HL-60 (cell line): ENCODE data around the gene IFT81.
"Not testable (repeated sequence)": the region's sequence is repeated elsewhere in the genome, so short reads cannot be mapped to it uniquely, and the experiment has no call there.

Experiments
- DNase-seq, 2 experiments: peaks; one replicate each; pipeline ENCODE4 v3.0.0-alpha.2; 2010 to 2020; ENCODE audit warnings: low read depth in 1 of 2, low spot score in 1 of 2
- H3K27ac ChIP-seq: fragments of 250-450 bp; sonication (Bioruptor Pico); replicated peaks from 2 replicates; pipeline ENCODE4 v1.5.1; 2020; ENCODE audit warnings: mild to moderate bottlenecking, moderate library complexity
- H3K27me3 ChIP-seq: fragments of 250-450 bp; sonication (Bioruptor Pico); 2 replicates; pipeline ENCODE4 v1.5.1; 2021; ENCODE audit warnings: mild to moderate bottlenecking, moderate library complexity; ENCODE audit not compliant: insufficient read depth, poor library complexity, severe bottlenecking
- H3K4me3 ChIP-seq: replicated peaks from 2 replicates; pipeline ENCODE4 v1.5.1; 2011; ENCODE audit warnings: mild to moderate bottlenecking, control low read depth, low read length; ENCODE audit not compliant: insufficient read depth
- GABPA ChIP-seq: IDR thresholded peaks from 2 replicates; pipeline ENCODE4 v1.6.1; 2012; ENCODE audit warnings: low read depth
- POLR2AphosphoS5 ChIP-seq: IDR thresholded peaks from 2 replicates; pipeline ENCODE4 v1.6.1; 2012; ENCODE audit warnings: low read depth
- SPI1 ChIP-seq: IDR thresholded peaks from 2 replicates; pipeline ENCODE4 v1.6.1; 2012; ENCODE audit warnings: low read depth, mild to moderate bottlenecking, borderline replicate concordance
- TF ChIP-seq, protein P1 (sequence below): IDR thresholded peaks from 2 replicates; pipeline ENCODE4 v1.6.1; 2012; ENCODE audit warnings: low read depth; ENCODE audit not compliant: insufficient replicate concordance
- TF ChIP-seq, protein P2 (sequence below): IDR thresholded peaks from one replicate; pipeline ENCODE4 v1.5.1; 2011; ENCODE audit warnings: low read length, control low read depth, inconsistent platforms; ENCODE audit not compliant: insufficient read depth

IFT81 gene

DNA sequence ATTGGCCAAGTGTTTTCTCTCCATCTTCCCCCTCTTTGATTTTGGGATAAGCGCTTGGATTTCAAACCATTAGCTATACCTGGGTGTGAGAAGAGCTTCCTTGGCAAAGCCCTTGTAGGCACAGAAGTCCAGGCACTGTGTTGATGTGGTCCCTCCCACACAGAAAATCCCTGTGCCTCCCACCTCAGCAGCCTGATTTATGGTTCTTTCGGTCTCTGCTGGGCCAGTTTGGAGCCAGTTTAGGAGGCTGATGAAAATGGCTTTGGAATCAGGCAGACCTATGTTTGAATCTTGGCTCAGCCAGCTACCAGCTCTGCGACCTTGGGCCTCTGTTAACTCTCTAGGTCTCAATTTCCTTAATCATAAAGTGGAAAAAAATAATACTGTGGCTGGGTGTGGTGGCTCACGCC is 9.6 kb upstream of the IFT81 start:
- H3K27me3 ChIP-seq: no peaks in the 10 kb centered on the region
- H3K4me3 ChIP-seq: no peak overlapping the region
- TF ChIP-seq, protein P1, sequence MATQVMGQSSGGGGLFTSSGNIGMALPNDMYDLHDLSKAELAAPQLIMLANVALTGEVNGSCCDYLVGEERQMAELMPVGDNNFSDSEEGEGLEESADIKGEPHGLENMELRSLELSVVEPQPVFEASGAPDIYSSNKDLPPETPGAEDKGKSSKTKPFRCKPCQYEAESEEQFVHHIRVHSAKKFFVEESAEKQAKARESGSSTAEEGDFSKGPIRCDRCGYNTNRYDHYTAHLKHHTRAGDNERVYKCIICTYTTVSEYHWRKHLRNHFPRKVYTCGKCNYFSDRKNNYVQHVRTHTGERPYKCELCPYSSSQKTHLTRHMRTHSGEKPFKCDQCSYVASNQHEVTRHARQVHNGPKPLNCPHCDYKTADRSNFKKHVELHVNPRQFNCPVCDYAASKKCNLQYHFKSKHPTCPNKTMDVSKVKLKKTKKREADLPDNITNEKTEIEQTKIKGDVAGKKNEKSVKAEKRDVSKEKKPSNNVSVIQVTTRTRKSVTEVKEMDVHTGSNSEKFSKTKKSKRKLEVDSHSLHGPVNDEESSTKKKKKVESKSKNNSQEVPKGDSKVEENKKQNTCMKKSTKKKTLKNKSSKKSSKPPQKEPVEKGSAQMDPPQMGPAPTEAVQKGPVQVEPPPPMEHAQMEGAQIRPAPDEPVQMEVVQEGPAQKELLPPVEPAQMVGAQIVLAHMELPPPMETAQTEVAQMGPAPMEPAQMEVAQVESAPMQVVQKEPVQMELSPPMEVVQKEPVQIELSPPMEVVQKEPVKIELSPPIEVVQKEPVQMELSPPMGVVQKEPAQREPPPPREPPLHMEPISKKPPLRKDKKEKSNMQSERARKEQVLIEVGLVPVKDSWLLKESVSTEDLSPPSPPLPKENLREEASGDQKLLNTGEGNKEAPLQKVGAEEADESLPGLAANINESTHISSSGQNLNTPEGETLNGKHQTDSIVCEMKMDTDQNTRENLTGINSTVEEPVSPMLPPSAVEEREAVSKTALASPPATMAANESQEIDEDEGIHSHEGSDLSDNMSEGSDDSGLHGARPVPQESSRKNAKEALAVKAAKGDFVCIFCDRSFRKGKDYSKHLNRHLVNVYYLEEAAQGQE: no peak
- TF ChIP-seq POLR2AphosphoS5 (no peak), GABPA (no peak), SPI1 (no peak)
- TF ChIP-seq, protein P2, sequence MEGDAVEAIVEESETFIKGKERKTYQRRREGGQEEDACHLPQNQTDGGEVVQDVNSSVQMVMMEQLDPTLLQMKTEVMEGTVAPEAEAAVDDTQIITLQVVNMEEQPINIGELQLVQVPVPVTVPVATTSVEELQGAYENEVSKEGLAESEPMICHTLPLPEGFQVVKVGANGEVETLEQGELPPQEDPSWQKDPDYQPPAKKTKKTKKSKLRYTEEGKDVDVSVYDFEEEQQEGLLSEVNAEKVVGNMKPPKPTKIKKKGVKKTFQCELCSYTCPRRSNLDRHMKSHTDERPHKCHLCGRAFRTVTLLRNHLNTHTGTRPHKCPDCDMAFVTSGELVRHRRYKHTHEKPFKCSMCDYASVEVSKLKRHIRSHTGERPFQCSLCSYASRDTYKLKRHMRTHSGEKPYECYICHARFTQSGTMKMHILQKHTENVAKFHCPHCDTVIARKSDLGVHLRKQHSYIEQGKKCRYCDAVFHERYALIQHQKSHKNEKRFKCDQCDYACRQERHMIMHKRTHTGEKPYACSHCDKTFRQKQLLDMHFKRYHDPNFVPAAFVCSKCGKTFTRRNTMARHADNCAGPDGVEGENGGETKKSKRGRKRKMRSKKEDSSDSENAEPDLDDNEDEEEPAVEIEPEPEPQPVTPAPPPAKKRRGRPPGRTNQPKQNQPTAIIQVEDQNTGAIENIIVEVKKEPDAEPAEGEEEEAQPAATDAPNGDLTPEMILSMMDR: no peak
- no peak for DNase-seq
- H3K27ac ChIP-seq: no peak overlapping the region

DNA sequence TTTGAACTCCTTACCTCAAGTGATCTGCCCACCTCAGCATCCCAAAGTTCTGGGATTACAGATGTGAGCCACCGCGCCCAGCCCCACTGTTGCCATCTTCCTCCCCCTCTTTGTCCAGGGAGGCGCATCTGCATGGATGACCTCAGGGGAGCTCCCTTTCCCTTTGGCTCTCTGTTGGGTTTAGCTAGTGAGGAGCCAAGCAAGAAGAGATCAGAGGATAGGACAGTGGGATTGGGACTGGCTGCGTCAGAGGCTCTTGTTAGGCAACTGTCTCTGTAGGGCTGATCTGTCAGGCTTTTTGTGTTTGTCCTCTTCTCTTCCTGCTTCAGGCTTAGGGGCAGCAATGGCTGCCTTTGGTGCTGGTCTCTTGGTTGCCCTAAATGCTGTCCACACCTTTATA is 8.5 kb upstream of the IFT81 start:
- no peak overlapping the region for H3K27ac ChIP-seq
- H3K27me3 ChIP-seq: no peaks in the 10 kb centered on the region
- TF ChIP-seq, protein P2: no peak
- TF ChIP-seq GABPA (no peak), SPI1 (no peak), POLR2AphosphoS5 (no peak)
- TF ChIP-seq, protein P1: no peak
- DNase-seq: no peak
- no peak overlapping the region for H3K4me3 ChIP-seq

DNA sequence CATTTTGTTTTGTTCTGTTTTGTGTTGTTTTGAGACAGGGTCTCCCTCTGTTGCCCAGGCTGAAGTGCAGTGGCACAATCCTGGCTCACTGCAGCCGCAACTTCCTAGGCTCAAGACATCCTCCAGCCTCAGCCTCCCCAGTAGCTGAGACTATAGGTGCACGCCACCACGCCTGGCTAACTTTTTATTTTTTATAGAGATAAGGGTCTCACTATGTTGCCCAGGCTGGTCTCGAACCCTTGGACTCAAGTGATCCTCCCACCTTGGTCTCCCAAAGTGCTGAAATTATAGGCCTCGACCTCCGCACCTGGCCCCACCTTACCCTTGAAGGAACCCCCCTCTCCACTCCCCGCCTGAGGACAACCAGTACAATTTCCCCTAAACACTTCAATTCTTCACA is 7.5 kb upstream of the IFT81 start:
- no peaks in the 10 kb centered on the region for H3K27me3 ChIP-seq
- no peak overlapping the region for H3K4me3 ChIP-seq
- DNase-seq: no peak
- TF ChIP-seq GABPA (no peak), POLR2AphosphoS5 (no peak), SPI1 (no peak)
- TF ChIP-seq, protein P1: no peak
- TF ChIP-seq, protein P2: no peak
- H3K27ac ChIP-seq: no peak overlapping the region

DNA sequence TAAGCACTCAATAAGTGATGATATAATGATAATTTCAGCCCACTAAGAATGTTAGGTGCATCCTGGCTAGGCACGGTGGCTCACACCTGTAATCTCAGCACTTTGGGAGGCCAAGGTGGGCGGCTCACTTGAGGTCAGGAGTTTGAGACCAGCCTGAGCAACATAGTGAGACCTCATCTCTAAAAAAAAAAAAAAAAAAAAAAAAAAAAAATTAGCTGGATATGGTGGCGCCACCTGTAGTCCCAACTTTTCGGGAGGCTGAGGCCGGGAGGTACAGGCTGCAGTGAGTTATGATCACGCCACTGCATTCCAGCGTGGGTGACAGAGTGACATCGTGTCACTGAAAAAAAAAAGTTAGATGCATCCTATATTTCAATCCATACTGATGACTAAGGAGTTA is 6.9 kb upstream of the IFT81 start:
- H3K4me3 ChIP-seq, H3K27ac ChIP-seq, H3K27me3 ChIP-seq, DNase-seq: not testable (repeated sequence)
